GM21619 (cell line): Measurements from ENCODE around the gene TMEM45A.
A peak's percentile ranks its signal among the peaks of the same experiment; 100 is the strongest.
"Not testable (repeated sequence)": the region's sequence is repeated elsewhere in the genome, so short reads cannot be mapped to it uniquely, and the experiment has no call there.

Experiments used
- ATAC-seq: cut with Tn5 transposase; IDR thresholded peaks from one replicate; pipeline ENCODE4 v1.9.1; 2021; ENCODE audit not compliant: unreplicated experiment

Gene TMEM45A

DNA sequence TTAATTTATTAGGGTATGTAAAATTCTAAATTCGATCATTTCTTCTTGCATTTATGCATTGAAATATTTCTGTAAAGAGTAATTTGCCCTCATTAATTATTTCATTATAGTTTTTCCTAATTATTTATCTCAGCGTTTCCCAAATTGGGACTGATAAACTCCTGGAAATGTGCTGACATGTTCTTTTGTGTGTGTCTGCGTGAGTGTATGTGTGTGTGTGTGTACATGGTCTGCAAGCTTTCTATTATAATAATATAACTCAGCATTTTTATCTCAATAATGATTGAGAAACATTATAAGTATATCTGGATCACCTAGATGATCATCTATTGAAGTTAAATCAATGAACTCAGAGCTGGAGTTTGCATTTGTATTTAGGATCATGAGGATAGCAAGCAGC is 38.7 kb downstream of the TMEM45A start:
- ATAC-seq: no peak

DNA sequence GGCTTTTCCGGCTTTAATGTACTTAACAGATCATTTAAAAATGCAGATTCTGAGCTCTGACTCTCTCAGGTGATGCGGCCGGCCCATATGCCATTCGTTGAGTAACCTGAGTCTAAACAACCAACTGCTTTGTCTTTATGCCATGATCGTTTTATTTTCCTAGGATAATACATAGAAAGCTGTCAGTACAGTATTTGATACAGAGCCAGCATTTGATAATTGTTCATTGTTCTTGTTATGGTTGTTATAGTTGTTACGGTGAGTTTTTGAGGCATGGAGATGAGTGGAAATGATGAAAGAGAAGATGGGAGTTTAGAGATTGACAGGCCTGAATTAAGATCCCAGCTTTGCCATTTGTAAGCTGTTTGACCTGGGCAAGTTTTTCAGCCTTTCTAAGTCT is 40.0 kb downstream of the TMEM45A start:
- ATAC-seq: no peak

DNA sequence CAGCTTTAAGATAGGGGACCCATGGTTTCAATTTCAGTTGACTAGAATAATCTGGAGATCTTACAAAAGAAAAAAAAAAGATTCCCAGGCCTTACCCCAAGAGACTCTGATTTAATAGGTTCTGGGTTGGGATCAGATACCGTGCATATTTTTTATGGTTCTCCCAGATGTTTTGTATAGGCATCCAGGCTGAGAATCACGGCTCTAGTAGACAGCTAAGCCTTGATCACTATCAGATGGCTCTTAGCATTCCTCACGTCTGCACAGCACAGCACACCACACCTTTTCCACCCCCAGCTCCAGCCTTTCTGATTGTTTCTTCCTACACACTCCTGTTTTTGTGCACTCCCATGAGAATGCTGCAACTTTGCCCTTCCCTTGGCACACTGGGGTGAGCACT is 40.8 kb downstream of the TMEM45A start:
- no peak for ATAC-seq

- ATAC-seq: no peak
These were observed 43.2 kb downstream of the TMEM45A start for GRCh38 chr3:100535610-100535943.

- no peak for ATAC-seq
These were observed 43.7 kb downstream of the TMEM45A start for GRCh38 chr3:100536093-100536492.

GRCh38 chr3:100537646-100538338 is 45.4 kb downstream of the TMEM45A start:
- ATAC-seq: peak; percentile 72

GRCh38 chr3:100538339-100538706 is 45.9 kb downstream of the TMEM45A start:
- no peak for ATAC-seq

- no peak for ATAC-seq
These were observed 48.4 kb downstream of the TMEM45A start for GRCh38 chr3:100540791-100541334.

DNA sequence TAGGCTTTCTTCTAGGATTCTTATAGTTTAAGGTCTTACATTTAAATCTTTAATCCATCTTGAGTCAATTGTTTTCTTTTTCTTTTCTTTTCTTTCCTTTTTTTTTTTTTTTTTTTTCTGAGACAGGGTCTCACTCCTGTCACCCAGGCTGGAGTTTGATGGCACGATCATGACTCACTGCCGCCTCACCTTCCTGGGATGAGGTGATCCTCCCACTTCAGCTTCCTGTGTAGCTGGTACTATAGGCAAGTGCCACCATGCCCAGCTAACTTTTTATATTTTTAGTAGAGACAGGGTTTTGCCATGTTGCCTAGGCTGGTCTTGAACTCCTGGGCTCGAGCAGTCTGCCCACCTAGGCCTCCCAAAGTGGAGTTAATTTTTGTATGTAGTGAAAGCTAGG is 49.0 kb downstream of the TMEM45A start:
- not testable (repeated sequence) for ATAC-seq

DNA sequence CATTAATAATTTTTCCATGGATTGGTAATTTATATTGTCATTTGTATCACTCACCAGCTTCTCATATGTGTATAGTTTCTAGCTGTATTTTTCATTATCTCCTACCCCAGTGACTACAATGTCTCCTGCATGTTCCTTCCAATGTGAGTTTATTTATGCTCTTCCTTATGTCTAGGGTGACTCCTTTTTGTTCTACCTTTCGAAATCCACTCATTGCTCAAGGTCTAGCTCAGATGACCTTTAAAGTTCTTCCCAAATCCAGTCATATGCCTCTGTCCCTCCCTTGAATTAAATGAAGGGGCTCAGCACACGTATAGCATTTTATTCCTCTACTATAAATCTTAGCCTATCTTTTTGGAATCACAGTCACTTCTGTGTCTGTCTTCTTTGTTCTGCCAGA is 53.0 kb downstream of the TMEM45A start:
- no peak for ATAC-seq

DNA sequence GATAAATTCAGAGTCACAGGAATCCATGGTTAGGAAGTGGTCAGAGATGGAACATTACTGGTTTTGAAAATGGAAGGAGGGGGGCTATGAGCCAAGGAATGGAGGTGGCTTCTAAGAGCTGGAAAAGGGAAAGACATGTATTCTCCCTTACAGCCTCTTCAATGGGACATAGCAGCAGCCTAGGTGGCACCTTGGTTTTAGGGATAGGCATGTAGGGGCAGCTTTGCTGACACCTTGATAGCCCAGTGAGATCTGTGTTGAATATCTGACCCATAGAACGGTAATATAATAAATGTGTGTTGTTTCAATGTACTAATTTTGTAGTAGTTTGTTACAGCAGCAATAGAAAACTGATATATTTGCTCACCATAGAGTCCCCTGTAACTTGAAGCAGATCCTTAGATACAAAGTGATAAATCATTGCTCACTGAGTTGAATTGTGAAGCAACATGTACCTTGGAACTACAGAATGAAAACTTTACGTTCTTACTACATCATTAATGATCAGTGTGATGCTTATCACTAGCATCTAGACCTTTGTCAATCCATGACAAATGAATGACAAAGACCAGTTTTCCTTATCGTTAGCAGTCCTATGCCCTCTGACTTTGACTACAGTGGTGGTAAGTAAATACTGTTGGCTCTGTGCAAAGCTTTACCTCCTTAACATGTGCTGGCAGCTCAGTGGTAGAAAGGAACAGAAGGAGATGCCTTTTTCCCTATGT is 53.8 kb downstream of the TMEM45A start:
- ATAC-seq: no peak

DNA sequence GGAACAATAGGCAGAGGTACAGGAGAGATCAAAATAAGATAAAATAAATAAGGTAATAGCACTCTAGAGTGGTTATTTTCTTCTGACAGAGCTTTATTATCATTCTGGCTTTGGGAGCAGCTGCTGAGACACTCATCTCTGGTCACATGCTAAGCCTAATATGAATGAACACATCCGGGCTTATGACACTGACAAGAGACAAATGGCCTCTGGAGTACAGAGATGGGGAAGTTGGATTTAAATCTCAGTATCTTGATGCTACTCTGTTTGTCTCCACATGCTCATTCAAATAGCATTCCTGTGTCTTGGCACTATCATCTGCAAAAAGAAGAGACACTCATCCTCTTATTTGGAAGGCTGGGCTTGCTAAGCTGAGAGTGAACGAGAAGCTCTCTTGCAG is 55.6 kb downstream of the TMEM45A start:
- no peak for ATAC-seq

- no peak for ATAC-seq
These were observed 61.4 kb downstream of the TMEM45A start for GRCh38 chr3:100553618-100554372.

GRCh38 chr3:100554373-100554676 is 61.9 kb downstream of the TMEM45A start:
- no peak for ATAC-seq

- ATAC-seq: no peak
These were observed 64.4 kb downstream of the TMEM45A start for GRCh38 chr3:100556673-100557310.

GRCh38 chr3:100558233-100558632 is 65.8 kb downstream of the TMEM45A start:
- ATAC-seq: no peak

DNA sequence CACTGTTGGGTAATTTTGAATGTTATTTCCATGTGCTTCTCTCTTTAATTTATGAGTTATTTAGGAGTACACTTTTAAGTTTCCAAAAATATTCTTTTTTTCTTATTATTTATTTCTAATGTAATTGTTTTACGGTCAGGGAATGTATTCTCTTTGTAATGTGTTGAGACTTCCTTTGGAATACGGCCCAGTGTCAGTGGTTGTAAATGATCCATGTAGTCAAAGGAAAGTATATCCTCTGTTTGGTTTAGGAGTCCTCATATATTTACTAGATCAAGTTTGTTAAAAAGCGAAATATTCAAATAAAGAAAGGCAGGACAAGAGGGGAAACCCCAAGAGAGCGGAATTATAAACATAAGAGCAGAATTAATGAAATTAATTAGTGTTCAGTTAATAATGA is 68.0 kb downstream of the TMEM45A start:
- ATAC-seq: no peak

GRCh38 chr3:100561459-100562158 is 69.2 kb downstream of the TMEM45A start:
- no peak for ATAC-seq

GRCh38 chr3:100562224-100562857 is 69.9 kb downstream of the TMEM45A start:
- no peak for ATAC-seq

- ATAC-seq: no peak
These were observed 70.8 kb downstream of the TMEM45A start for GRCh38 chr3:100563228-100563627.
